Muscle layer of duodenum (tissue), 2 donors: ENCODE results near the gene TRAF1.

Experiments
- H3K27ac ChIP-seq: one replicate; pipeline ENCODE4 v1.7.0; 2013; ENCODE audit warnings: mild to moderate bottlenecking, low read length
- H3K27me3 ChIP-seq: one replicate; pipeline ENCODE4 v1.7.0; 2013; ENCODE audit warnings: low read depth, mild to moderate bottlenecking, control low read depth, low read length
- H3K36me3 ChIP-seq, 2 donors: one replicate each; pipeline ENCODE4 v1.7.0; 2013; ENCODE audit warnings: low read length in 2 of 2, control low read depth in 1 of 2, mild to moderate bottlenecking in 1 of 2; ENCODE audit not compliant: insufficient read depth in 2 of 2, control insufficient read depth in 1 of 2
- H3K4me1 ChIP-seq, 2 donors: one replicate each; pipeline ENCODE4 v1.7.0; 2013; ENCODE audit warnings: low read length in 2 of 2, mild to moderate bottlenecking in 2 of 2, control low read depth in 1 of 2, moderate library complexity in 1 of 2; ENCODE audit not compliant: insufficient read depth in 2 of 2, control insufficient read depth in 1 of 2
- H3K4me3 ChIP-seq, 2 donors: one replicate each; pipeline ENCODE4 v1.7.0; 2013; ENCODE audit warnings: low read length in 2 of 2, low read depth in 1 of 2, mild to moderate bottlenecking in 1 of 2
- H3K9me3 ChIP-seq, 2 donors: one replicate each; pipeline ENCODE4 v1.7.0; 2013; ENCODE audit warnings: low read length in 2 of 2, control low read depth in 1 of 2, mild to moderate bottlenecking in 1 of 2; ENCODE audit not compliant: control insufficient read depth in 1 of 2
- donor health status: healthy.

Gene TRAF1

GRCh38 chr9:120891245-120891883 lies 35.2 kb downstream of the TRAF1 start:
- Histone ChIP-seq H3K9me3 (no peaks in the 10 kb centered on the region), H3K4me1 (peaks cover 8 to 13% of the 10 kb centered on the region in 2 donors), H3K27ac (no peak overlapping the region)

GRCh38 chr9:120890320-120891244 lies 36.0 kb downstream of the TRAF1 start:
- Histone ChIP-seq H3K36me3 (no peaks in the 10 kb centered on the region), H3K4me1 (peaks cover 8 to 19% of the 10 kb centered on the region in 2 donors), H3K9me3 (no peaks in the 10 kb centered on the region), H3K4me3 (no peak overlapping the region), H3K27me3 (no peaks in the 10 kb centered on the region), H3K27ac (peak overlapping the region; percentile 67)

More at GRCh38 chr9:120891245-120891883, 35.2 kb downstream of the TRAF1 start:
- Histone ChIP-seq H3K4me3 (no peak overlapping the region), H3K27me3 (no peaks in the 10 kb centered on the region), H3K36me3 (no peaks in the 10 kb centered on the region)

- peaks cover 6 to 20% of the 10 kb centered on the region in 2 donors for H3K4me1 ChIP-seq
- H3K27ac ChIP-seq: peak overlapping the region; percentile 67
- H3K4me3 ChIP-seq: no peak overlapping the region
- H3K36me3 ChIP-seq: no peaks in the 10 kb centered on the region
- no peaks in the 10 kb centered on the region for H3K9me3 ChIP-seq
- H3K27me3 ChIP-seq: no peaks in the 10 kb centered on the region
Observed at GRCh38 chr9:120889606-120890271, 36.9 kb downstream of the TRAF1 start.

- no peak overlapping the region for H3K4me3 ChIP-seq
- no peaks in the 10 kb centered on the region for H3K27me3 ChIP-seq
- H3K36me3 ChIP-seq: no peaks in the 10 kb centered on the region
- H3K27ac ChIP-seq: no peak overlapping the region
- peaks cover 6 to 20% of the 10 kb centered on the region in 2 donors for H3K4me1 ChIP-seq
- H3K9me3 ChIP-seq: no peaks in the 10 kb centered on the region
Observed at GRCh38 chr9:120888626-120889025, 38.0 kb downstream of the TRAF1 start.

GRCh38 chr9:120886490-120886967 lies 40.1 kb downstream of the TRAF1 start:
- Histone ChIP-seq H3K36me3 (no peaks in the 10 kb centered on the region), H3K4me3 (no peak overlapping the region), H3K27ac (no peak overlapping the region), H3K27me3 (no peaks in the 10 kb centered on the region), H3K4me1 (peaks cover 6 to 11% of the 10 kb centered on the region in 2 donors), H3K9me3 (no peaks in the 10 kb centered on the region)

- H3K4me3 ChIP-seq: no peak overlapping the region
- H3K36me3 ChIP-seq: no peaks in the 10 kb centered on the region
- H3K27ac ChIP-seq: peak overlapping the region; percentile 39
- H3K9me3 ChIP-seq: no peaks in the 10 kb centered on the region
- peaks cover 5 to 11% of the 10 kb centered on the region in 2 donors for H3K4me1 ChIP-seq
- H3K27me3 ChIP-seq: no peaks in the 10 kb centered on the region
Observed at GRCh38 chr9:120885958-120886357, 40.6 kb downstream of the TRAF1 start.

GRCh38 chr9:120885457-120885856 lies 41.1 kb downstream of the TRAF1 start:
- Histone ChIP-seq H3K27me3 (no peaks in the 10 kb centered on the region), H3K9me3 (no peaks in the 10 kb centered on the region), H3K4me1 (peaks cover under 1 to 11% of the 10 kb centered on the region in 2 donors), H3K27ac (peak overlapping the region; percentile 39), H3K36me3 (no peaks in the 10 kb centered on the region), H3K4me3 (no peak overlapping the region)

- Histone ChIP-seq H3K27ac (no peak overlapping the region), H3K9me3 (no peaks in the 10 kb centered on the region), H3K27me3 (no peaks in the 10 kb centered on the region), H3K4me3 (no peak overlapping the region), H3K36me3 (no peaks in the 10 kb centered on the region), H3K4me1 (peaks cover 0 to 7% of the 10 kb centered on the region in 2 donors)
Observed at GRCh38 chr9:120883608-120883996, 43.0 kb downstream of the TRAF1 start.

GRCh38 chr9:120882935-120883607 lies 43.5 kb downstream of the TRAF1 start:
- H3K36me3 ChIP-seq: no peaks in the 10 kb centered on the region
- H3K9me3 ChIP-seq: no peaks in the 10 kb centered on the region
- no peak overlapping the region for H3K4me3 ChIP-seq
- no peak overlapping the region for H3K27ac ChIP-seq
- no peaks in the 10 kb centered on the region for H3K27me3 ChIP-seq
- peaks cover 1 to 6% of the 10 kb centered on the region in 2 donors for H3K4me1 ChIP-seq

- no peaks in the 10 kb centered on the region for H3K9me3 ChIP-seq
- H3K27me3 ChIP-seq: no peaks in the 10 kb centered on the region
- no peak overlapping the region for H3K27ac ChIP-seq
- no peak overlapping the region for H3K4me3 ChIP-seq
- H3K36me3 ChIP-seq: no peaks in the 10 kb centered on the region
- peaks cover 5 to 11% of the 10 kb centered on the region in 2 donors for H3K4me1 ChIP-seq
Observed at GRCh38 chr9:120879446-120879845, 47.1 kb downstream of the TRAF1 start.
